ENCODE data around the gene RTN1.

RTN1 gene

DNA sequence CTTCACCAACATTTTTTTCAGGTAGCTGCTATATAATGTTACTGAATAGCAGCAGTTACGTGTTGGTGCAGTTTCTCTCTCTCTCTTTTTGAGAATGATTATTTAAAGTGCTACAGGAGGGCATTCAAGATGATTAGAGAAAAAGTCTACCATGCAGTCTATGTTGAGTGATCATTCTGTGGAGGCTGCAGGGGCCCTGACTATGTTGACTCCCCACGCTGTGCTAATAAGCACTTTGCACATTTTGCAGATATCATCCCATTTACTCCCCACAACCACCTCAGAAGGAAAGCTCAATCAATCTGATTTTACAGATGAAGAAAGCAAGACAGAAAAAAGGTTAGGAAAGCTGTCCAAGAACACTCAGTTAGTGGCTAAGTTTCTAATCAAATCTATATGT is 87.8 kb downstream of the RTN1 start:
- no peak for DNase-seq

DNA sequence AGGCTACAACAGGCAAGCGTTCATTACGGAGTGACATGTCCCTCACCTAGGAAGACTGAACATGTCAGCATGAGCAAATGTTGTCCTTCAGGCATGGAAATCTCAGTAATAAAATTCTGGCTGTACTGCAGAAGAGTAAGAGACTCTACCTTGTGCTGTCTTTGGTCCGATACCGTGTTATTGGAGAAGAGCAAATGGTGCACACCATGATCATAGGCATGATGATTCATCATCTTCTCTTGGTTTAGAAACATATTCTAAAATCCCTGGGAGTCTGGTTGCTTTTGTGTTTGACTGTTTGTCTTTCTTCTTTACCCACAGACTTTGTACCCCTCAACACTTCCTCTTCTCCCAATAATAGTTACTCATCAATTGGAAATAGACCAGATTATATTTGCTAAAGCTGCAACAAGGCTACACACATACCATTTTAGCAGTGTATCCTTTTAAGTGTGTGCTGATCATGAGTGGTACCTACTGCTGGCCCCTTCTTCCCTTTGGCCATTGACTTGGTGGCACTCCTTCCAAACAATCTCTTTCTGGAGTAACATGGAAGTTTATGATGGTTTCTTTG is 93.5 kb downstream of the RTN1 start:
- DNase-seq: no peak

DNA sequence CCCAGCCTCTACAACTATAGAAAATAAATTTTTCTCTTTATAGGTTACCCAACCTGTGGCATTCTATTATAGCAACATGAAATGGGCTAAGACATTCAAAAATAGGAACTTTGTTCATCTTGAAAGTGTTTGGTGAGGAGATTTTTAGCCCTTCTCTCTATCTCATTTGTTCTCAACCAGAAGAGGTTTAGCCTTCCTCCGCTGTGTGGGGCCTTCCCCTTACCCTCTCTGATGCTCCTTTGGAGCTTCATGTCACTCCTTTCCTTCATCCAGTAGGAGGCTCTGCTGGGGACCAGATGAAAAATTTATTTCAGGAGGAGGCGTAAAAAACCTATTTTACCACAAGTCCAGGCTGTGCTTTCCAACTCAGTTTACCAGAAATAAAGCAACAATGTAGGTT is 94.1 kb downstream of the RTN1 start:
- DNase-seq: no peak

DNA sequence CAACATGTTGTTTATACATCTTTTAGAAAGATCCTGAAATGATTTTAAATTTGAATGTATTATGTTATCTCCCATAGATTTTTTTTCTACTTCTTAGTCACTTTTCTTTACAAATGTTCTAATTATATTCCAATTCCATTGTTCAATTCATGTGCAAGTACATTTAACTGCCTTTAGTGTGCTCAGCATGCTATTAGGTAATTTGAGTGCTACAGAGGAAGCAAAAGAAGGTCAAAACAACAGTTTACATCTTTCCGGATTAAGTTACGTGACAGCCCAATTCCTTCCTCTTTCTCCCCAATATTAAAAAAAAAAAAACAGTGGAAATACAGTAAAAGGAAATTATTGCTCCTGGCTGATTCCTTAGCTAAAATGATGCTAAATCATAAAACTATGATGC is 98.3 kb downstream of the RTN1 start:
- no peak for DNase-seq

DNA sequence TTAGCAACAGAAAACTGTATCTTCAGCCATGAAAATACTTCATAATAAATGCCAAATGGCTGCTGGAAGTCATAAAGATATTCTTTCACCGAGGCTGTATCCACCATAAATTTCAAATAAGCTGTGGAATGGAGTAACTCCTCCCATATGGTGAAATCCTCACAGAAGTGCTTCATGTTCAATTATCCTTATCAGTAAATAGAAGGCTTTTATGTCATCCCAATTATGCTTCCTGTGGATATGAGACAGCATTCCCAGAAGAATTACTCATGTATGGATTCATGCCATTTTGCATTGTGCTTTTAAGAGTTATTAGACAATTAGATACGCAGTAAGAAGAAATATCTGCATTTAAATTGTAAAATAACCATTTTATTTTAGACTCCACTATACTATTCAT is 99.0 kb downstream of the RTN1 start:
- DNase-seq: no peak

DNA sequence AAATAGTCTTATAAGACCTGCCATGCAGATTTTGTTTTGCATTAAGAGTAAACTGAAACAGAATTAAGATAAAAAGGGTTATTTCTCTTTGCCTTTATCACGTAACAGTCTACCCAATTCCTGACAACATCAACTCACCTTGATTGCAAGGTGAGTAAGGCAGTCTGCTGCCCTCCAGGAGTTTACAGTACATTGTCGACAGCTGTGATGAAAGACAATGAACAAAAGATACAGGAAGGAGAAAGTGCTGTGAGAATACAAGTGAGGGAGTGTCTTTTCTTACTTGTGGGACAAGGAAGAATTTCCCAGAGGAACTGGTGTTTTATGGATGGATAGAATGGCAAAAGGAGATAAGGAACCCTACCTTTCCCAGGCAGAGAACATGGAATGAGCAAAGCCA is 101.0 kb downstream of the RTN1 start:
- DNase-seq: no peak

DNA sequence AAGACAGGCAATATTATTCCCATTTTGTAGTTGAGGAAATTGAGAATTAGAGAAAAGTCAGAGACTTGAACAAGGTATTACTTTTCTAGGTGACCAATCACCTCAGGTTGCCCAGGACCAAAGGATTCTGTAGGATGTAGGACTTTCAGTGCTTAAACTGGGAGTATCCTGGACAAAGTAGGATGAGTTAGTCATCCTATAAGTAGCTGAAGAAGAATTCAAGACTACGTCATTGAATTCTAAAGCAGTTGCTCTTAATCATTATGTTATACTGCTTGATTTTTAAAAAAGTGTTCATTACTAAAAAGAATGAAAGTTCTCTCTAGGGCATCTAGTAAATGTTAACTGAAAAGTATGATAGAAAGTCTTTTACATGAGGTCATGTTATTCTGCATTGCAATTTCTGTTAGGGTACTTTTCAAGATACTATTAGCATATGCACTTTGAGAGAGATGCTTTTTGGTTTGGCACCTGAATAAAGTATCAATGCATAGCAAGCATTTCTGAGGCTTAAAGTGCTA is 101.7 kb downstream of the RTN1 start:
- no peak for DNase-seq

DNA sequence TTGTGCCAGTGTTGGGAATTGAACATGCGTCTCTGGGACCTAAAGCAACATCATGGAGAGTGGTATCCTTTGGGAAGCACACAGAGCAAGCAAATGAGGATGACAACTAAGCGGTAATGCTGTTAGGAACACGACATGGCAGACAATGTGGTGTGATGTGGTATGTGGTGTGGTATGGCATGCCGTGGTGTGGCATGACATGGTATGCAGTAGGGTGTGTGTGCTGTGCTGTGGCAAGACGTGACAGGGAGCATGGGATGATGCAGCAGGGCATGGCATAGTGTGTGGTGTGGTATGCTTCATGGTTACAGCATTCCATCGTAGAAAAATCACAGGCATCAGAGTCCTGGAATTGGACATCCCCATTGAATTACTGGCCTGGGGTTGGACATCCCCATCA is 108.7 kb downstream of the RTN1 start:
- no peak for DNase-seq

DNA sequence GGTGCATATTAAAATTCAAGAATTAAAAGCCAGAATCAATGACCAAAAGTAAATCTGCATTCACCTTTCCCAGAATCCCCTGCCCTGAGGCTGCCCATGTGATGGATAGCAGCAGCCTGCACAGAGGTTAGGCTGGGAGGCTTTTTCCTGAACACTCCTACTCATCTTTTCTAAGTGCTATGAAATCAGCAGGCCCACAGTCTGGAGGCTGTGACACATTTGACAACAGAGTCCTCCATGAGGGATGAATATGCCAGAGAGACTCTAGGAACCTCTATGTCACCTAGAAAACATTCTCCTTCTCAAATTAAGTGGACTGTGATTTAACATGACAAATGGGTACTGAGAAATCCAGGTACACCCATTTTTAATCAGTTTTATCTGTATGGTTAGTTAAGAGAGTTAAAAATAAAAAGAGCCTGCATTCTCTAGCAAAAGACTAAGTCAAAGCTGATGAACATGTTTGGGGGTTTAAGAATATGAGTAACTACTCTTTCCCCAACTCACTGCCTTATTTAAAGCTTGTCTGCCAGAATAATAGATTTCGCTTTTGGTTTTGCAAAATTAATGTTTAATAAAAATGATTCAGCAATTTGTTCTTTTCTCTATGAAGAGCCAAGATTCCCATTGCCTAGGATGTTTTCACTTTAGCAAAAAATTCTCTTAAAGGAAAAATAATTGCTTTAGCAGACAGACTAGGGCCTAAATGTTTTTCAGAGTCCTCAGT is 115.0 kb downstream of the RTN1 start:
- no peak for DNase-seq

DNA sequence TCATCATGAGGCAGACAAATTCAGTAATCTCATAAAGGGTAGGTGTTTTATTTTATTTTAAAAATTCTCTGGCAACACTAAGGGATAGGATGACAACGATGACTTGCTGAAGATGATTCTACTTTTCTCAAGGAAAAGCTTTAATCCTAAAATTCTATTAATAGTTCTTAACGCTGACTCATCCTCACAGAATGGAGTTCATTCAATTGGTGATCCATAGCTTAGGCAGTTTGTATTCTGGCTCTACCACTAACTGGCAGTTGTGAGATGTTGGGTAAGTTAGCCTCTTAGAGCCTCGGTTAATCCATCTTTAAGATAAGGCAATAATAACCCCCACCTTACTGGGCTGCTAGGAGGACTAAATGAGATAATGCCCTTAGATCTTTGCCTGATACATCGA is 116.3 kb downstream of the RTN1 start:
- no peak for DNase-seq

DNA sequence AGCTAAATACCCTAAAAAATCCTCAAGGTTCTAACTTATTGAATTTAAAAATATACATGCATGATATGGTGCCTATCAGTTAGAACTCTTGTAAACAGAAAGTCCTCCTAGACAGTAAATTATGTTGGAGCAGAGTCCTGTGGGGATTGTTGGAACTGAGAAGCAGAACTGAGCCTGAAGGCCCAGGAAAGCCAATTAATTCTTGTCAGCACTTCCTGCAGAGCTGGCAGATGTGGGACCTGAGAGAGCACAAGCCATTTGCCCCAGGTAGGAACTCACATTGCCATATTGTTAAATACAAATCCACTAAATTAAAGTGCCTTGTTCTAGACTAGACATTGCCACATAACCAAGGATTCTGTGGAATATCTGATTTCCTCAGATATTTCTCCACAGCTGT is 117.1 kb downstream of the RTN1 start:
- DNase-seq: no peak

DNA sequence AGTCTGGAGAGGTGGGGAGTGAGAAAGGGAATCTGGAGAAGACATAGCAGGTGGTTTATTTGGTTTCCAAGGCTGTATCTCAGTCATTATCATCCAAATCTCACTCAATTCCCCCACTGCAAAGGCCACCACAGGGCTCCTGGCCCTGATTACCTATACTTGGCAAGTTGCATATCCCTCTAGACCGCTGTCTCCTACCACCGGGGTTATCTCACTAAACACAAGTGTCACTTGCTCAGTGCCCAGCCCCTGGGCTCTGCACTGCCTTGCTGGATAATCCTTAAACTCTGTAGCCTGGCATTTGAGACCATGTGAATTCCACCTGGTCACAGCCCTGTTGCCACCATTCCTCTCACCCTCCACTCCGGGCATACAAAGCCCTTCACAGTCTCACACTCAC is 119.0 kb downstream of the RTN1 start:
- no peak for DNase-seq

DNA sequence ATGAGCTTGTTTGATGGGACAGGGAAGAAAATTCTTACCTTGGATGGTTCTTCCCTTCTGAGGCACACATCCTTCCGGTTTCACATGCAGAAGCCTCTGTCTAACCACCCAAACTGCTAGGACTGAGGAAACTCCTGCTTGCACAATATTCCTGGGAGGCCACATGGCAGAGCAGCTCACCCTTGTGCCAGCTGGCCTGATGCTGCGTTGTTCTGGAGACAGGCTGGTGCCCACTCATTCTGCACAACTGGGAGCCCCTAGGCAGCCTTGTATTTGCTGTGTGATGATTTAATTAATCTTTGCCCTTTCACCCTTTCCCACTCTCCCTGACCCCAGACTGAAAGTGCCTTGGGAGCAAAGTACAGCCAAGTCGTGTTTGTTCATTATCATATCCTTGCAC is 130.8 kb downstream of the RTN1 start:
- DNase-seq: no peak

DNA sequence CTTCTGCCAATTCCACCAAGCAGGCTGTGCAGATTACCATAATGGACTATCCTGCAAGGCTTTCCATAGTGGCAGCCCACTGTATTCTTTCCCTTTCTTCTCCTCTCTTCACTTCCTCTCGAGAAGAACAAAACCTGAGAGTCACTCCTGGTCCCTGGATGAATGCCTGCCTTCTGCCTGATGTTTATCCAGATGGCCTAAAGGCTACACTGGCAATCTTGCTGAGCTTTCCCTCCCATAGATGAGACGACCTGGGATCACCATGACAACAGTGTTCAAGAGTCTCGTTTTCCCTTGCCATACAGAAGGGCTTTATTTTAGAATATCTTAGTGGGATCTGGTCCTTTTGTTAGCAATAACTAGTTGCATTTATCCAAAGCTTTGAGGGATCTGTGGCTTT is 142.3 kb downstream of the RTN1 start:
- peak; percentile 14 for DNase-seq

DNA sequence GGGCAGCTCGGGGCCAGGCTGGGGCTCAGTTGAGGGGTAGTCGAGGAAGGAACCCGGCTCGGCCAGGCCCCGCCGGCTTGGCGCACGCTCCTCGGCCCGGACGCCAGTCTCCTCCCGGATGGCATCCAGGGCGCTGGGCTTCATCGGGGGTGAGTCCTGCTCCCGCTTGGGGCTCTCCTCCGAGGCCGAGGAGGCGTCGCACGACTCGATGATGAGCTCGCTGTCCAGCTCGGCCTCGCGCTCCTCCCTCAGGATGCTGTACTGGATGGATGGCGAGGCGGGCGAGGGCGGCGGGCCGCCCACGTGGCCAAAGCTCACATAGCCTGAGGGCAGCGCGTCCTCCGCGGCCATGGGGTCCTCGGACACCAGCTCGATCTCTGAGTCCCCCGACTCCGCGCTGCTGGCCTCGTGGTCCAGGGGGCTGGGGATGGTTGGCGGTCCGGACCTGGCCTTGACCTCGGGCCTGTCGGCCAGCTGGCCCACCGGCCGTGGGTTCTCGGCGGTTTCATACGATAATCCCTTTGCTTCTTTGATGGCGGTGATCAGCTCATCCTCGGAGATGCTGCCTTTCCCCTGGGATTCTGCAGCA is 143.4 kb downstream of the RTN1 start:
- no peak for DNase-seq

DNA sequence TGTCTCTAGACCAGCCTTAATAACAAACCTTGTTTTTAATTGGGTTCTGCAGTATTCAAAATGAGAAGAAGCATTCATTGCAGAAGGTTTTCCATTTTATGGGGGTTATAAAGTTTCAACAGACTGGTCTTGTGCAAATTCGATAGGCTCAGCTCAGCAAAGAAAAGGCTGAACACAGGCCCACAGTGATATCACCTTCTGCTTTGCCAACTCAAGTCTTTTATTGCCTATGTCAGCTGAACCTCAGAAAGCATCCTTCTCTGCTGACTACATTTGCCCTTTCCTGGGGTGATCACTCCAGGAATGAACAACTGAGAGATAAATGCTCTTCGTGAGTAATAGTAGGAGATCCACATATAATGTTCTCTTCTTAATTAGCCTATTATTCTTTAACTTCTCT is 159.5 kb downstream of the RTN1 start:
- DNase-seq: no peak

DNA sequence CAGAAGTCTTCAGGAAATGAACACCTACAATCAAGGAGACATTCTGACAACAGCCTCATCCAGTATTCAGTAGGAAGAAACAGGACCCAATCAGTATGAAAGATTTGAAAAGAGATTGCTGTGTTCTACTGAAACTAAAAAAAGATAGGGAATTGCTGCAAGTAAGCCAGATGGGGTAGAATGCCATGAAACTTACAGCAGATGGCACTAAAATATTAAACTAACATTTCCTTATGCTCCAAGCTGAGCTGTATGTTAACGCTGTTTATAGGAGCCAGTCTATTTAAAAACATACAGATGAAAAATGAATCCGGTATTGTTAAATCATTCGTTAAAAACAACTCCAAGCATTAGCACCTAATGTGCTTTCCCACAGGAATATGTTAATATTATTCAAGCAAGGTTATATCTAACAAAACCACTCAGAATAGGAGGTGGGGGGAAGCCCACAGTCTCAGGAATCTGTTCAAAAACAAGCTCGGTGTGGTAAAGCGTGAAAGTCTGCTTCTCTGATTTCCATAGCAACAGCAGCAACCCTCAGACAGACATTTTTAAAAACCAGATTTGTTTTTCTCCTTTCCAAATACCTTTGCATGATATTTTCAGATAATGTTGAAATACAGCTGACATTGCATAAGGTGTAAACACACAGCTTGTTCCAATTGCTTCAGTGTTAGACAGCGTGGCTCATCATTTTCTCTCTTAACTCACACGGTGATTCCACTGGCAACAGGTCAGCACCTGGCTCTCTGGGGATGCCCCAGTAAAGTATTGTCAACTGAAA is 162.6 kb downstream of the RTN1 start:
- peak; percentile 37 for DNase-seq

DNA sequence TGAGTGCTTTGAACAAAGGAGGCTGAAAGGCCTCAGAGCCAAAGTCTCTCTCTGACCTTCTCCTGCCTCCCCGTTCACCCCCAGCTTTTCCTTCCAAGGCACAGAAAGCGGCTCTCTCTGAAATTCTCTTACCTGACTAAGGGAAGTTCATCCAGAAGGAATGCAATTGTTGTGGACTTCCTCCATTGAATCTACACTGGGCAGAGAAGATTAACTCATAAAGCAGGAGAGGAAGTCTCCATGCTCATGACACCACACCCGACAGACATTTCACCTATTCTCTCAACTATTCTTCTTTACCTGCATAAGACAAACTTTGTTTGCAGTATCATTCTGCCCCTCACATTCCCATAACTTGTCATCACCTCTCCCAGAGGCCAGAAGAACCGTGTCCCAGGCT is 164.7 kb downstream of the RTN1 start:
- DNase-seq: no peak

DNA sequence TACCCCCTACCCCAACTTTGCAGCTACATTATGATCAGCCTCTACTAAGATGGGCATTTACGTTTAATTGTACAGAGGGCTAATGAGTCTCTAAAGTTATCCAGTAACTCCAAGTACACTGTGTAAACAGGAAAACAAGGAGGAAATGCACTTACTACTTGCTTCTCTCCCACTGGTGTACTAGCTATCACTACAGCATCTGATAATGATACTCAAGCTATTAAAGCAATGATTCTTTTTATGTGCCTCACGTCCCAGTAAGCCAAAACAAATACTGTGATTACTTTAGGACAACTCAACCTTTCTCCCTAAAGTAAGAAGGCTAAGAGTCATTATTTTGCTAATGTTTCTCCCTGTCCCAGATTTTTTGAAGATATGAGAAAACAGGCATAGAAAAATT is 165.3 kb downstream of the RTN1 start:
- DNase-seq: no peak

DNA sequence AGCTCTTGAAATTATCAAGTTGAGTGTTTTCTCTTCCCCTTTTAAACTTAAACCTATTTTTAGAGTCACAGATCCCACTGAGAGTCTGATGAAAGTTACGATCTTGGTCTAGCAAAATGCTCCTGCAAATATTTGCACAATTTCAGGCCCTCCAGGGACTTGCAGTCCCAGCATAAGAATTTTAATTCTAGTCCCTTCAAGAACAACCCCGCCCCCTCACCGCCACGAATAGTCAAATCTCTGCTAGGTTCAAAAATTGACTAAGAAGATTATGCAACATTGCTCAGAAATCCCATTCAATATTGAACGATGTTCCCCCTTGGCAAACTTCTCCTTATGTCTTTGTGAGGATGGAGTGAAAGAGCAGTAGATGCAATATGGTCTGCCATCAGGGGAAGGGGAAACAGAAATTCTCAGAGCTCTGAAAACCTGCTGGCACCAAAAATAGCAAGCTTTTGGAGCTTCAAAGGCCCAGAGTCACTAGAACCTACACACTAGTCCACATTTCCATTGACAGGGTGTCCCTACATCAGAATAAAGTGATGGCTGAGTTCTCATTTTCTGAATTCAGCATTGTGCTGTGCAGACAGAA is 166.4 kb downstream of the RTN1 start:
- DNase-seq: no peak

DNA sequence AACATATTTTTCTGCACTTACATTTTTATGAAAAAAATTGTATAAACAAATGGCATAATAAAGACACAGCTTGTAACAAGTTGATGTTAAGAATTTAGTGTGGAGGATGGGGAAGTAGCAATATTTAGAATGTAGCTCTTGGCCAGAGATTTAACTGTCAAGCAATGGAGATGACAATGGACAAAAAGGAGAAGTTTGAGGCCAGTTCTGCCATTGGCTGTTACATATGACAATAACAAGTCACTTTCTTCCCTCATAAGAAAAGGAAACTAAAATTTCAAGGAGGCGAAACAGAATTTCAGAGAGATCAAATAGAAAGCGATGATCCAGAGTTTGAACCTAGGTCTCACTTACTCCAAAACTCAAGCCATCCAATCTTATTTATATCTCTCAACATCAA is 171.1 kb downstream of the RTN1 start:
- DNase-seq: no peak

DNA sequence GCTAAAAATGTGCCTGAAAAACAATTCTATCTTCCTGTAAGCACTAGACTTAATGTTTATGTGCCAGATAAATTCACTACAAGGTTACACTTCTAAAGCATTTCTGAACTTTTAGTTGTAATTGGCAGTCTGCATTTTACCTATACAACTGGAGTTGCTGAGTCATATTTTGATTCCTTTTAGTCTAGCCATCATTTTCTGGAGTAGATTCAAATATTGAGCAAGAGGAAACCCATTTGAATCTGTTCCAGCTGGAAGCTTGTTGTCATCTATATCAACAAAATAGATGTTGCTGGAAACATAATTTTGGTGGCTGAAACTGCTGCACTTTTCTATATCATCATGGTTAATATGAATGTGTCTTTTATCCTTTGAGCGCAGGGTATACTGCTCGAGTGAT is 171.8 kb downstream of the RTN1 start:
- no peak for DNase-seq

DNA sequence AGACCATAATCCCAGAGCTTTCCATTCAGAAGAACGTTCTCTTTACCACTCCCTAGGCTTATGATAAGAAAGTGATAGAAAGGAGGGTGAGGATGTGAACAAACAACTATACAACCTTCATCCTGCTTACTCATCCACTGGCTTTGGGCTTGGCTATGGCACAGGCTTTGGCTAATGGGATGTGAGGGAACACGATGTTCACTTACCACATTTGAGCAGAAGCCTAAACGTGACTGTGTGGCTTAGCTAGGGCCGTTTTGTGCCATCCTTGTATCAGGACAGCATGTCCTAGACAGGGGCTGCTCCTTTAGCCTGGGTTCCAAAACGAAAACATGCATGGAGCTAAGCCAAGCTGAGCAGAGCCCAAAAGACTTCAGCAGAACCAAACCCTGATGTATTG is 175.4 kb downstream of the RTN1 start:
- no peak for DNase-seq

Data from NCI-H446 treated with DMSO at 0.1 percent for 48 hours (cell line).